Neural crest cell (in vitro differentiated cells): Measurements from ENCODE around the gene MYO1C. TPM values are rescaled to one million over a fixed set of nuclear protein-coding genes. Genes with fewer than 3 reads are reported as not detected.

Experiments used
- DNase-seq: peaks from one replicate; pipeline ENCODE4 v3.0.0; 2021; ENCODE audit warnings: low read depth, mixed read lengths, low spot score
- H3K27ac Mint-ChIP-seq: one replicate; pipeline ENCODE4 v1.8.0; 2021; ENCODE audit warnings: mild to moderate bottlenecking, mixed read lengths; ENCODE audit not compliant: unreplicated experiment
- H3K27me3 Mint-ChIP-seq: 2 replicates; pipeline ENCODE4 v1.8.0; 2021; ENCODE audit warnings: low read depth, mild to moderate bottlenecking, mixed read lengths
- H3K36me3 Mint-ChIP-seq: 2 replicates; pipeline ENCODE4 v1.8.0; 2021; ENCODE audit warnings: low read depth, mild to moderate bottlenecking, mixed read lengths
- H3K4me1 Mint-ChIP-seq: 2 replicates; pipeline ENCODE4 v1.8.0; 2021; ENCODE audit warnings: mixed read lengths
- H3K4me3 Mint-ChIP-seq: one replicate; pipeline ENCODE4 v1.8.0; 2021; ENCODE audit warnings: mild to moderate bottlenecking, mixed read lengths
- H3K9me3 Mint-ChIP-seq: 2 replicates; pipeline ENCODE4 v1.8.0; 2021; ENCODE audit warnings: mixed read lengths
- CTCF ChIP-seq: fragments of 200-600 bp; sonication (generic); conservative IDR thresholded peaks from 2 replicates; pipeline ENCODE4 v1.5.0; 2021; ENCODE audit warnings: antibody characterized with exemption, mild to moderate bottlenecking
- total RNA-seq: library from RNA; stranded (reverse); gene quantifications from 2 replicates; pipeline ENCODE4 v1.2.1, GENCODE V29; 2021

MYO1C gene
- total RNA-seq, 1 donor from 2014 or later: 53.2 TPM

GRCh38 chr17:1495265-1495989 lies 2.9 kb upstream of the MYO1C start:
- Mint-ChIP-seq H3K27ac (no peak overlapping the region), H3K4me1 (peaks cover 18% of the 10 kb centered on the region), H3K36me3 (no peaks in the 10 kb centered on the region), H3K9me3 (no peaks in the 10 kb centered on the region), H3K4me3 (no peak overlapping the region), H3K27me3 (peaks cover 9% of the 10 kb centered on the region)
- no peak for DNase-seq
- TF ChIP-seq CTCF: no peak

- peaks cover 20% of the 10 kb centered on the region for H3K4me1 Mint-ChIP-seq
- DNase-seq: no peak
- H3K27me3 Mint-ChIP-seq: peaks cover 9% of the 10 kb centered on the region
- H3K36me3 Mint-ChIP-seq: no peaks in the 10 kb centered on the region
- TF ChIP-seq CTCF: no peak
- H3K4me3 Mint-ChIP-seq: no peak overlapping the region
- no peak overlapping the region for H3K27ac Mint-ChIP-seq
- no peaks in the 10 kb centered on the region for H3K9me3 Mint-ChIP-seq
Observed at GRCh38 chr17:1494736-1495253, 2.3 kb upstream of the MYO1C start.

GRCh38 chr17:1494203-1494602 lies 1.7 kb upstream of the MYO1C start:
- Mint-ChIP-seq H3K4me3 (peak overlapping the region; percentile 73), H3K27ac (no peak overlapping the region), H3K36me3 (no peaks in the 10 kb centered on the region), H3K27me3 (peaks cover 9% of the 10 kb centered on the region), H3K4me1 (peaks cover 21% of the 10 kb centered on the region), H3K9me3 (no peaks in the 10 kb centered on the region)
- no peak for DNase-seq
- no peak for TF ChIP-seq CTCF

- peaks cover 9% of the 10 kb centered on the region for H3K27me3 Mint-ChIP-seq
- peak overlapping the region; percentile 73 for H3K4me3 Mint-ChIP-seq
- TF ChIP-seq CTCF: no peak
- H3K36me3 Mint-ChIP-seq: no peaks in the 10 kb centered on the region
- H3K9me3 Mint-ChIP-seq: no peaks in the 10 kb centered on the region
- no peak for DNase-seq
- H3K4me1 Mint-ChIP-seq: peaks cover 29% of the 10 kb centered on the region
- H3K27ac Mint-ChIP-seq: no peak overlapping the region
Observed at GRCh38 chr17:1493291-1493980, 950 bp upstream of the MYO1C start.

GRCh38 chr17:1491443-1492248 lies 840 bp downstream of the MYO1C start:
- Mint-ChIP-seq H3K36me3 (no peaks in the 10 kb centered on the region), H3K9me3 (no peaks in the 10 kb centered on the region), H3K27ac (no peak overlapping the region), H3K27me3 (peaks cover 9% of the 10 kb centered on the region), H3K4me3 (peak overlapping the region; percentile 91), H3K4me1 (peaks cover 31% of the 10 kb centered on the region)
- peak; percentile 26 for DNase-seq
- TF ChIP-seq CTCF: no peak
